Bronchial epithelial cell (primary cell): ENCODE data around the gene MT1F. TPM values are rescaled to one million over a fixed set of nuclear protein-coding genes. Genes with fewer than 3 reads are reported as not detected.

Experiments
- DNase-seq: peaks from one replicate; pipeline ENCODE4 v3.0.0-alpha.2; 2010; ENCODE audit warnings: low read depth
- FAIRE-seq: peaks from 2 replicates; lab custom pipeline; 2011; peaks lifted over from hg19 to GRCh38; lab: Jason Lieb, UNC
- H3K27me3 ChIP-seq: 2 replicates; pipeline ENCODE4 v1.5.1; 2011; ENCODE audit warnings: low read length; ENCODE audit not compliant: control insufficient read depth, insufficient read depth
- H3K36me3 ChIP-seq: 2 replicates; pipeline ENCODE4 v1.5.1; 2011; ENCODE audit warnings: low read length; ENCODE audit not compliant: control insufficient read depth, insufficient read depth
- H3K4me3 ChIP-seq: 2 replicates; pipeline ENCODE4 v1.5.1; 2011; ENCODE audit warnings: mild to moderate bottlenecking, low read depth, low read length, control low read depth
- CTCF ChIP-seq: IDR thresholded peaks from 2 replicates; pipeline ENCODE4 v1.5.1; 2011; ENCODE audit warnings: mild to moderate bottlenecking, moderate library complexity, low read length, control low read depth, inconsistent platforms; ENCODE audit not compliant: insufficient read depth, severe bottlenecking
- total RNA-seq: library from RNA; depleted of rRNA; stranded (reverse); fragments of >200 nt; gene quantifications from 2 replicates; pipeline ENCODE4 v1.2.1, GENCODE V29; 2014

Gene MT1F
- total RNA-seq, 1 donor from 2014 or later = 1.6 TPM

- no peak for DNase-seq
- no peak for TF ChIP-seq CTCF
- no peak for FAIRE-seq
- H3K4me3 ChIP-seq = no peak overlapping the region
- H3K36me3 ChIP-seq = no peaks in the 10 kb centered on the region
- no peaks in the 10 kb centered on the region for H3K27me3 ChIP-seq
Measured at GRCh38 chr16:56675685-56676210, 18.0 kb downstream of the MT1F start.

GRCh38 chr16:56677474-56677873 is 19.7 kb downstream of the MT1F start:
- Histone ChIP-seq H3K4me3 (no peak overlapping the region), H3K36me3 (peaks cover 2% of the 10 kb centered on the region), H3K27me3 (no peaks in the 10 kb centered on the region)
- no peak for TF ChIP-seq CTCF
- FAIRE-seq (no peak), DNase-seq (no peak)

- no peak for FAIRE-seq
- DNase-seq = no peak
- H3K4me3 ChIP-seq = no peak overlapping the region
- H3K27me3 ChIP-seq = no peaks in the 10 kb centered on the region
- peaks cover 8% of the 10 kb centered on the region for H3K36me3 ChIP-seq
- TF ChIP-seq CTCF = no peak
Measured at GRCh38 chr16:56679078-56679730, 21.4 kb downstream of the MT1F start.

GRCh38 chr16:56679818-56680217 is 22.1 kb downstream of the MT1F start:
- Histone ChIP-seq H3K27me3 (no peaks in the 10 kb centered on the region), H3K36me3 (peaks cover 8% of the 10 kb centered on the region), H3K4me3 (no peak overlapping the region)
- no peak for FAIRE-seq
- TF ChIP-seq CTCF = no peak
- peak; percentile 54 for DNase-seq

- peak; percentile 1 for TF ChIP-seq CTCF
- FAIRE-seq (no peak), DNase-seq (peak; percentile 85)
- Histone ChIP-seq H3K27me3 (no peaks in the 10 kb centered on the region), H3K4me3 (peak within 1 kb of the TSS; percentile 95), H3K36me3 (peaks cover 9% of the 10 kb centered on the region)
Measured at GRCh38 chr16:56681939-56682702, 24.4 kb downstream of the MT1F start, which contains the start of gene MT1X. Gene MT1X, plus strand, starts transcription at chr16:56682470. Its CDS starts 71 bp downstream, at chr16:56682541.
